Epithelial cell of proximal tubule (primary cell): ENCODE data around the gene ERC2. TPM values are rescaled to one million over a fixed set of nuclear protein-coding genes. Genes with fewer than 3 reads are reported as not detected.
A peak's percentile ranks its signal among the peaks of the same experiment; 100 is the strongest.

Source experiments
- DNase-seq: peaks from one replicate; pipeline ENCODE4 v3.0.0-alpha.2; 2011; ENCODE audit warnings: low read depth
- H3K4me3 ChIP-seq: 2 replicates; pipeline ENCODE4 v1.5.1; 2011; ENCODE audit warnings: low read depth, mild to moderate bottlenecking, low read length
- CTCF ChIP-seq: conservative IDR thresholded peaks from 2 replicates; pipeline ENCODE4 v1.5.1; 2012; ENCODE audit warnings: low read depth, mild to moderate bottlenecking, low read length
- total RNA-seq: library from RNA; depleted of rRNA; stranded (reverse); fragments of >200 nt; gene quantifications from 2 replicates; pipeline ENCODE4 v1.2.3, GENCODE V29; 2015

ERC2 gene
- total RNA-seq, 1 donor from 2014 or later = 2.7 TPM

- no peak overlapping the region for H3K4me3 ChIP-seq
- no peak for DNase-seq
- peak; percentile 76 for TF ChIP-seq CTCF
Measured at GRCh38 chr3:56347219-56347871, 120.9 kb downstream of the ERC2 start.

- TF ChIP-seq CTCF = no peak
- DNase-seq = no peak
- H3K4me3 ChIP-seq = no peak overlapping the region
Measured at GRCh38 chr3:56342475-56342874, 125.8 kb downstream of the ERC2 start.

- DNase-seq = no peak
- no peak for TF ChIP-seq CTCF
- no peak overlapping the region for H3K4me3 ChIP-seq
Measured at GRCh38 chr3:56339671-56340070, 128.6 kb downstream of the ERC2 start.

- H3K4me3 ChIP-seq = no peak overlapping the region
- no peak for DNase-seq
- TF ChIP-seq CTCF = no peak
Measured at GRCh38 chr3:56339244-56339643, 129.0 kb downstream of the ERC2 start.

GRCh38 chr3:56336023-56336422 lies 132.2 kb downstream of the ERC2 start:
- TF ChIP-seq CTCF = no peak
- H3K4me3 ChIP-seq = no peak overlapping the region
- no peak for DNase-seq

GRCh38 chr3:56324473-56324872 lies 143.8 kb downstream of the ERC2 start:
- TF ChIP-seq CTCF = no peak
- DNase-seq = no peak
- no peak overlapping the region for H3K4me3 ChIP-seq

GRCh38 chr3:56323986-56324420 lies 144.3 kb downstream of the ERC2 start:
- no peak overlapping the region for H3K4me3 ChIP-seq
- no peak for TF ChIP-seq CTCF
- peak; percentile 58 for DNase-seq
